GM11168 (cell line): ENCODE results near the gene MCC.

Experiments used
- in situ Hi-C: fragments of 300-500 bp; cut with MboI; formaldehyde crosslinking; loops from one replicate; pipeline ENCODE4 v1.12.0; 2022; ENCODE audit warnings: low sequenced_read_pairs; ENCODE audit not compliant: unreplicated experiment

The MCC gene

GRCh38 chr5:113195251-113195650 lies 293.0 kb downstream of the MCC start:
- in situ Hi-C loops = no loop called here

GRCh38 chr5:113194591-113194990 lies 293.7 kb downstream of the MCC start:
- in situ Hi-C loops = no loop called here

GRCh38 chr5:113194125-113194524 lies 294.1 kb downstream of the MCC start:
- in situ Hi-C loops = no loop called here

- in situ Hi-C loops = no loop called here
Observed at GRCh38 chr5:113193311-113193978, 294.8 kb downstream of the MCC start.

GRCh38 chr5:113192541-113192940 lies 295.7 kb downstream of the MCC start:
- in situ Hi-C loops = no loop called here

- in situ Hi-C loops = no loop called here
Observed at GRCh38 chr5:113190347-113190746, 297.9 kb downstream of the MCC start.

- in situ Hi-C loops = no loop called here
Observed at GRCh38 chr5:113189291-113189690, 299.0 kb downstream of the MCC start.

- in situ Hi-C loops = no loop called here
Observed at GRCh38 chr5:113188436-113188835, 299.8 kb downstream of the MCC start.

- in situ Hi-C loops = no loop called here
Observed at GRCh38 chr5:113187906-113188305, 300.3 kb downstream of the MCC start.

- in situ Hi-C loops = no loop called here
Observed at GRCh38 chr5:113186061-113186460, 302.2 kb downstream of the MCC start.

- in situ Hi-C loops = no loop called here
Observed at GRCh38 chr5:113183694-113184093, 304.6 kb downstream of the MCC start.

GRCh38 chr5:113182658-113183344 lies 305.5 kb downstream of the MCC start:
- in situ Hi-C loops = no loop called here

- in situ Hi-C loops = no loop called here
Observed at GRCh38 chr5:113181853-113182490, 306.3 kb downstream of the MCC start.

- in situ Hi-C loops = no loop called here
Observed at GRCh38 chr5:113181409-113181808, 306.8 kb downstream of the MCC start.

- in situ Hi-C loops = no loop called here
Observed at GRCh38 chr5:113179156-113179555, 309.1 kb downstream of the MCC start.

GRCh38 chr5:113178073-113178779 lies 310.0 kb downstream of the MCC start:
- in situ Hi-C loops = no loop called here

GRCh38 chr5:113177225-113177624 lies 311.0 kb downstream of the MCC start:
- in situ Hi-C loops = no loop called here

- in situ Hi-C loops = no loop called here
Observed at GRCh38 chr5:113176734-113177133, 311.5 kb downstream of the MCC start.

- in situ Hi-C loops = no loop called here
Observed at GRCh38 chr5:113176196-113176595, 312.1 kb downstream of the MCC start.

GRCh38 chr5:113172231-113172826 lies 315.9 kb downstream of the MCC start:
- in situ Hi-C loops = no loop called here

GRCh38 chr5:113171520-113171919 lies 316.7 kb downstream of the MCC start:
- in situ Hi-C loops = no loop called here
